ENCODE measurements around the gene GALNT18. TPM values are rescaled to one million over a fixed set of nuclear protein-coding genes. Genes with fewer than 3 reads are reported as not detected.
A peak's percentile ranks its signal among the peaks of the same experiment; 100 is the strongest.

The GALNT18 gene
- total RNA-seq, 2 donors from 2014 or later: 5.3 to 7.3 TPM

GRCh38 chr11:11270236-11270775 is 351.5 kb downstream of the GALNT18 start:
- Histone ChIP-seq H3K27me3 (no peaks in the 10 kb centered on the region), H3K27ac (no peak overlapping the region), H3K9me3 (no peaks in the 10 kb centered on the region), H3K4me3 (no peak overlapping the region), H3K36me3 (replicated peaks in 1 of 2; ENCODE audit: insufficient read depth in 1 of 2, low read depth in 2 of 2) (no peaks in the 10 kb centered on the region), H3K4me1 (no peaks in the 10 kb centered on the region)
- DNase-seq: no peak
- TF ChIP-seq CTCF (IDR thresholded peaks at IDR 0.05): no peak
- no peak for TF ChIP-seq POLR2A (IDR thresholded peaks at IDR 0.05)
- 84 to 85% methylated on average over 5 to 6 of the region's 6 CpGs for WGBS, 2 donors
- intact Hi-C loops (cut with DNase I): no loop called here
- no peak for ATAC-seq

- TF ChIP-seq CTCF (IDR thresholded peaks at IDR 0.05): no peak
- no peak for TF ChIP-seq POLR2A (IDR thresholded peaks at IDR 0.05)
- Histone ChIP-seq H3K27me3 (no peaks in the 10 kb centered on the region), H3K4me1 (no peaks in the 10 kb centered on the region), H3K9me3 (no peaks in the 10 kb centered on the region), H3K4me3 (no peak overlapping the region), H3K36me3 (replicated peaks in 1 of 2; ENCODE audit: insufficient read depth in 1 of 2, low read depth in 2 of 2) (no peaks in the 10 kb centered on the region), H3K27ac (no peak overlapping the region)
- ATAC-seq (no peak), DNase-seq (no peak)
- intact Hi-C loops (cut with DNase I): no loop called here
- WGBS, 2 donors: 67 to 89% methylated on average over 5 of the region's 5 CpGs
Measured at GRCh38 chr11:11268706-11269105, 353.1 kb downstream of the GALNT18 start.

GRCh38 chr11:11268119-11268518 is 353.7 kb downstream of the GALNT18 start:
- ATAC-seq: no peak
- Histone ChIP-seq H3K9me3 (no peaks in the 10 kb centered on the region), H3K27me3 (no peaks in the 10 kb centered on the region), H3K4me3 (no peak overlapping the region), H3K36me3 (replicated peaks in 1 of 2; ENCODE audit: insufficient read depth in 1 of 2, low read depth in 2 of 2) (no peaks in the 10 kb centered on the region), H3K27ac (no peak overlapping the region), H3K4me1 (no peaks in the 10 kb centered on the region)
- no peak for TF ChIP-seq CTCF (IDR thresholded peaks at IDR 0.05)
- no peak for TF ChIP-seq POLR2A (IDR thresholded peaks at IDR 0.05)
- 55 to 78% methylated on average over 1 of the region's 1 CpG for WGBS, 2 donors
- intact Hi-C loops (cut with DNase I): no loop called here
- DNase-seq: no peak

- Histone ChIP-seq H3K9me3 (no peaks in the 10 kb centered on the region), H3K4me3 (no peak overlapping the region), H3K4me1 (no peaks in the 10 kb centered on the region), H3K36me3 (replicated peaks in 1 of 2; ENCODE audit: insufficient read depth in 1 of 2, low read depth in 2 of 2) (no peaks in the 10 kb centered on the region), H3K27me3 (no peaks in the 10 kb centered on the region), H3K27ac (no peak overlapping the region)
- no peak for ATAC-seq
- TF ChIP-seq CTCF (IDR thresholded peaks at IDR 0.05): no peak
- TF ChIP-seq POLR2A (IDR thresholded peaks at IDR 0.05): no peak
- intact Hi-C loops (cut with DNase I): no loop called here
- no peak for DNase-seq
Measured at GRCh38 chr11:11267312-11267711, 354.5 kb downstream of the GALNT18 start.

GRCh38 chr11:11265994-11266606 is 355.7 kb downstream of the GALNT18 start:
- Histone ChIP-seq H3K9me3 (no peaks in the 10 kb centered on the region), H3K27me3 (no peaks in the 10 kb centered on the region), H3K27ac (no peak overlapping the region), H3K36me3 (replicated peaks in 1 of 2; ENCODE audit: insufficient read depth in 1 of 2, low read depth in 2 of 2) (no peaks in the 10 kb centered on the region), H3K4me3 (no peak overlapping the region), H3K4me1 (no peaks in the 10 kb centered on the region)
- intact Hi-C loops (cut with DNase I): no loop called here
- peak; percentile 28 to 61 (median 46) for DNase-seq
- ATAC-seq: no peak
- WGBS, 2 donors: 34 to 42% methylated on average over 8 of the region's 8 CpGs
- peak; percentile 48 to 88 (median 65) for TF ChIP-seq CTCF (IDR thresholded peaks at IDR 0.05)
- TF ChIP-seq POLR2A (IDR thresholded peaks at IDR 0.05): no peak

All from body of pancreas (tissue), 4 donors.